Stimulated activated CD8-positive, alpha-beta memory T cell treated with anti-CD3 and anti-CD28 coated beads, Interleukin-7, amount 100 ng/mL, for 24 hours (primary cell): ENCODE measurements around the gene ALLC.

Experiments
- DNase-seq: peaks from one replicate; pipeline ENCODE4 v3.0.0-alpha.2; 2020; ENCODE audit warnings: low read depth

ALLC gene

DNA sequence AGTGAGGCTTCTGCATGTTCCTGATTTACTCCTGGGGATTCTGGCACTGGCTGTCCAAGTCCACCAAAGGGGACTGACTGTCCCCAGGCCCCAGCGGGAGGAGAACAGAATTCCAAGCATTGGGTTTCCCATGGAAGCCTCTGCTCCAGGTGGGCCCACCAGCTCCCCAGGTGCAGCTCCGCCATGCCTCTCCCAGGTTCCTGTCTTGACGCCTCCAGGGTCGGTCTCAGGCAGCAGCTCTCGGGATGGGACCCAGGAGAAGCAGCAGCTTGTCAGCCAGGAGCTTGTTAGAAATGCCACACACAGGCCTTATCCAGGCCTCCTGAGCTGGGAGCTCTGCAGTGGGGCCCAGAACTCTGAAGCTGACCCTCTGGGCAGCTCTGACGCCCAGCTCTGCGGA lies 93.3 kb downstream of the ALLC start:
- DNase-seq: no peak

- DNase-seq: no peak
These were observed 93.8 kb downstream of the ALLC start for GRCh38 chr2:3751806-3752205.
